Pulmonary artery endothelial cell (primary cell): Measurements from ENCODE around the gene WDR46. TPM values are rescaled to one million over a fixed set of nuclear protein-coding genes. Genes with fewer than 3 reads are reported as not detected.
"Not testable (repeated sequence)": the region's sequence is repeated elsewhere in the genome, so short reads cannot be mapped to it uniquely, and the experiment has no call there.

Source experiments
- DNase-seq: peaks from one replicate; pipeline ENCODE4 v3.0.0-alpha.2; 2011; ENCODE audit warnings: low read depth, low spot score
- total RNA-seq: library from RNA; depleted of rRNA; stranded (reverse); fragments of >200 nt; gene quantifications from 2 replicates; pipeline ENCODE4 v1.2.3, GENCODE V29; 2014

The WDR46 gene
- total RNA-seq, 1 donor from 2014 or later: 90.2 TPM

GRCh38 chr6:33271117-33271467 is 17.9 kb downstream of the WDR46 start:
- DNase-seq: no peak

GRCh38 chr6:33264015-33264414 is 25.0 kb downstream of the WDR46 start:
- no peak for DNase-seq

GRCh38 chr6:33262490-33262889 is 26.5 kb downstream of the WDR46 start:
- DNase-seq: not testable (repeated sequence)

GRCh38 chr6:33259032-33259431 is 30.0 kb downstream of the WDR46 start:
- DNase-seq: no peak

- no peak for DNase-seq
Observed at GRCh38 chr6:33254591-33254990, 34.4 kb downstream of the WDR46 start.

- no peak for DNase-seq
Observed at GRCh38 chr6:33252759-33253158, 36.3 kb downstream of the WDR46 start.

- DNase-seq: no peak
Observed at GRCh38 chr6:33251395-33252012, 37.5 kb downstream of the WDR46 start.

- no peak for DNase-seq
Observed at GRCh38 chr6:33250731-33251130, 38.3 kb downstream of the WDR46 start.

- peak; percentile 37 for DNase-seq
Observed at GRCh38 chr6:33249732-33250630, 39.1 kb downstream of the WDR46 start.

- peak; percentile 98 for DNase-seq
Observed at GRCh38 chr6:33248932-33249731, 39.9 kb downstream of the WDR46 start.

GRCh38 chr6:33248643-33248931 is 40.5 kb downstream of the WDR46 start:
- no peak for DNase-seq

- peak; percentile 40 for DNase-seq
Observed at GRCh38 chr6:33247977-33248642, 40.9 kb downstream of the WDR46 start.

- no peak for DNase-seq
Observed at GRCh38 chr6:33243476-33243875, 45.6 kb downstream of the WDR46 start.

GRCh38 chr6:33241968-33242367 is 47.1 kb downstream of the WDR46 start:
- DNase-seq: no peak

GRCh38 chr6:33237741-33238140 is 51.3 kb downstream of the WDR46 start:
- no peak for DNase-seq

GRCh38 chr6:33236852-33237251 is 52.2 kb downstream of the WDR46 start:
- no peak for DNase-seq

- DNase-seq: no peak
Observed at GRCh38 chr6:33236328-33236727, 52.7 kb downstream of the WDR46 start.

GRCh38 chr6:33235221-33235634 is 53.8 kb downstream of the WDR46 start:
- DNase-seq: no peak
